ENCODE measurements around the gene ANXA4.

- TF ChIP-seq POLR2A (IDR thresholded peaks at IDR 0.05) (no peak), CTCF (IDR thresholded peaks at IDR 0.05) (no peak), EP300 (IDR thresholded peaks at IDR 0.05) (no peak), POLR2AphosphoS5 (IDR thresholded peaks at IDR 0.05) (no peak)
Observed at GRCh38 chr2:69811018-69811417, 69.1 kb downstream of the ANXA4 start.

Data from sigmoid colon (tissue), 4 donors.